Caco-2 (cell line): ENCODE results near the gene DSEL. TPM values are rescaled to one million over a fixed set of nuclear protein-coding genes. Genes with fewer than 3 reads are reported as not detected.

Experiments used
- BruUV-seq: library from RNA; stranded (reverse); fragments of 400-500 nt; replicated peaks from 2 replicates; lab custom pipeline; 2021; lab: Mats Ljungman, UMichigan
- CTCF ChIA-PET: fragments of 300-600 bp; sonication (Branson Sonifier 250); formaldehyde crosslinking; loops from one replicate; lab custom pipeline; 2022; ENCODE audit warnings: antibody characterized with exemption; lab: Charles Lee
- POLR2A ChIA-PET: fragments of 300-600 bp; sonication (Branson Sonifier 250); formaldehyde crosslinking; loops from one replicate; lab custom pipeline; 2022; ENCODE audit warnings: antibody characterized with exemption; lab: Charles Lee
- DNase-seq, 2 experiments: peaks; one replicate each; pipeline versions ENCODE4 v3.0.0 to v3.0.0-alpha.2; 2020 to 2022
- H3K27me3 ChIP-seq: replicated peaks from 2 replicates; pipeline ENCODE4 v1.6.0; 2011; ENCODE audit warnings: low read length; ENCODE audit not compliant: control insufficient read depth, insufficient read depth
- H3K36me3 ChIP-seq: 2 replicates; pipeline ENCODE4 v1.5.1; 2011; ENCODE audit warnings: low read length; ENCODE audit not compliant: control insufficient read depth, insufficient read depth
- H3K4me1 ChIP-seq: fragments of 250-450 bp; sonication (Bioruptor Pico); 2 replicates; pipeline ENCODE4 v1.5.1; 2020; ENCODE audit warnings: mild to moderate bottlenecking
- H3K4me3 ChIP-seq: 2 replicates; pipeline ENCODE4 v1.5.1; 2011; ENCODE audit warnings: low read depth, mild to moderate bottlenecking, control low read depth, low read length
- H3K9me3 ChIP-seq: fragments of 250-450 bp; sonication (Bioruptor Pico); 2 replicates; pipeline ENCODE4 v1.5.1; 2020; ENCODE audit warnings: mild to moderate bottlenecking, moderate library complexity
- H3K27ac Mint-ChIP-seq: one replicate; pipeline ENCODE4 v1.8.0; 2022; ENCODE audit warnings: mixed read lengths; ENCODE audit not compliant: unreplicated experiment
- H3K27me3 Mint-ChIP-seq: one replicate; pipeline ENCODE4 v1.8.0; 2022; ENCODE audit warnings: mixed read lengths; ENCODE audit not compliant: insufficient read depth, unreplicated experiment
- H3K36me3 Mint-ChIP-seq: one replicate; pipeline ENCODE4 v1.8.0; 2022; ENCODE audit warnings: mild to moderate bottlenecking, mixed read lengths; ENCODE audit not compliant: insufficient read depth, unreplicated experiment
- H3K4me1 Mint-ChIP-seq: one replicate; pipeline ENCODE4 v1.8.0; 2022; ENCODE audit warnings: low read depth, mixed read lengths; ENCODE audit not compliant: unreplicated experiment
- H3K4me3 Mint-ChIP-seq: one replicate; pipeline ENCODE4 v1.8.0; 2022; ENCODE audit warnings: mild to moderate bottlenecking, moderate library complexity, mixed read lengths; ENCODE audit not compliant: unreplicated experiment
- H3K9me3 Mint-ChIP-seq: one replicate; pipeline ENCODE4 v1.8.0; 2022; ENCODE audit warnings: mixed read lengths; ENCODE audit not compliant: unreplicated experiment
- intact Hi-C: fragments of 100-400 bp; cut with micrococcal nuclease; formaldehyde crosslinking; loops from one replicate; pipeline ENCODE4 v1.10.0; 2022; ENCODE audit not compliant: unreplicated experiment
- total RNA-seq: library from RNA; stranded (reverse); gene quantifications from 2 replicates; pipeline ENCODE4 v1.2.3, GENCODE V29; 2022
- TF ChIP-seq, protein P1 (sequence below), 2 experiments: fragments of 200-600 bp in 1 of 2; IDR thresholded peaks; 1 replicate in 1 of 2; 2 replicates in 1 of 2; pipeline versions ENCODE4 v1.5.1 to v1.8.0; 2011 to 2022; ENCODE audit warnings: antibody characterized with exemption in 1 of 2, control low read depth in 1 of 2, inconsistent platforms in 1 of 2, low read depth in 1 of 2, low read length in 1 of 2, mild to moderate bottlenecking in 1 of 2, moderate library complexity in 1 of 2; ENCODE audit not compliant: insufficient read depth in 1 of 2, severe bottlenecking in 1 of 2, unreplicated experiment in 1 of 2

Gene DSEL
- total RNA-seq, 1 experiment from 2014 or later, result 0.18 TPM

DNA sequence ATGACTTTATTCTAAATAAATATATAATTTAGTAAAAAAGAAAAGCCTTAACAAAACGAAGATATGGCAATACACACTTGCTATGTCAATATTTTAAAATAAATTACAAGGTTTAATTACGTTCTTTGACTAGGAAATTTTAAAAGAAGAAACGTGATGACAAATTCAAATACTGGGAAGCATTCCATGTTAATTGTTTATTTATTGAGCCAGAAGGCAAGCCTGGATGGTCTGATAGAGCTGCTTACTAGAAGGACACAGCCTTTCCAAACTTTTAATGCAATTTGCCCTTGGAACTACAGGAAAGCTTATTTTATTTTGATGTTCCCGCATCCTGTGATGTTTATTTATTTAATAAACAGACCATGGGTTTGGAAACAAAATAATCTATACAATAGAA is 33.4 kb upstream of the DSEL start:
- no peaks in the 10 kb centered on the region for H3K27me3 ChIP-seq
- no peaks in the 10 kb centered on the region for H3K9me3 Mint-ChIP-seq
- H3K4me3 ChIP-seq, result no peak overlapping the region
- BruUV-seq, result no TSS peak
- no peak overlapping the region for H3K4me3 Mint-ChIP-seq
- peaks cover 3% of the 10 kb centered on the region for H3K27me3 Mint-ChIP-seq
- ChIA-PET POLR2A (no interaction called here), CTCF (no interaction called here)
- no peaks in the 10 kb centered on the region for H3K4me1 Mint-ChIP-seq
- H3K4me1 ChIP-seq, result no peaks in the 10 kb centered on the region
- no peaks in the 10 kb centered on the region for H3K9me3 ChIP-seq
- TF ChIP-seq, protein P1, sequence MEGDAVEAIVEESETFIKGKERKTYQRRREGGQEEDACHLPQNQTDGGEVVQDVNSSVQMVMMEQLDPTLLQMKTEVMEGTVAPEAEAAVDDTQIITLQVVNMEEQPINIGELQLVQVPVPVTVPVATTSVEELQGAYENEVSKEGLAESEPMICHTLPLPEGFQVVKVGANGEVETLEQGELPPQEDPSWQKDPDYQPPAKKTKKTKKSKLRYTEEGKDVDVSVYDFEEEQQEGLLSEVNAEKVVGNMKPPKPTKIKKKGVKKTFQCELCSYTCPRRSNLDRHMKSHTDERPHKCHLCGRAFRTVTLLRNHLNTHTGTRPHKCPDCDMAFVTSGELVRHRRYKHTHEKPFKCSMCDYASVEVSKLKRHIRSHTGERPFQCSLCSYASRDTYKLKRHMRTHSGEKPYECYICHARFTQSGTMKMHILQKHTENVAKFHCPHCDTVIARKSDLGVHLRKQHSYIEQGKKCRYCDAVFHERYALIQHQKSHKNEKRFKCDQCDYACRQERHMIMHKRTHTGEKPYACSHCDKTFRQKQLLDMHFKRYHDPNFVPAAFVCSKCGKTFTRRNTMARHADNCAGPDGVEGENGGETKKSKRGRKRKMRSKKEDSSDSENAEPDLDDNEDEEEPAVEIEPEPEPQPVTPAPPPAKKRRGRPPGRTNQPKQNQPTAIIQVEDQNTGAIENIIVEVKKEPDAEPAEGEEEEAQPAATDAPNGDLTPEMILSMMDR (IDR thresholded peaks at IDR 0.05; ENCODE audit: insufficient read depth in 1 of 2, low read depth in 1 of 2, low read length in 1 of 2, severe bottlenecking in 1 of 2, unreplicated experiment in 1 of 2), result no peak
- no peak overlapping the region for H3K27ac Mint-ChIP-seq
- intact Hi-C loops, result no loop called here
- no peaks in the 10 kb centered on the region for H3K36me3 Mint-ChIP-seq
- H3K36me3 ChIP-seq, result no peaks in the 10 kb centered on the region
- no peak for DNase-seq

DNA sequence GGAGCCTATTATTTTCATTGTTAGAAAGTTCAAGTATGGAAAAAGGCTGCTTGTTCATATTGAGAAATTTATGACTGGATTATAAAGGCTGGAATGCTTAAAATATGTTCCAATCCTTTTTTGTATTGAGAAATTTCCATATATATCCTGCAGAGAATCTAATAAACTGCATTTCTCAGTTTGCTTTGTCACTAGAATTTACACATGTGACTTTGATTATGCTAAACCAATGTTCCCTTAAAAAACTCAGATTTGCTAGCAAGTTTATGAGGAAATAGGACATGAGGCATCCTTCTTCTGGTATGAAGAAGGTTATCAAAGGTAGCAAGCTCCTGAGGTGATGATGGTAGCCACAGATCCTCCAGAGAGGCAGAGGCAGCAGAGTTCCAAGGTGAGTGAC is 29.2 kb upstream of the DSEL start:
- peaks cover 4% of the 10 kb centered on the region for H3K27me3 Mint-ChIP-seq
- POLR2A ChIA-PET, result no interaction called here

GRCh38 chr18:67540559-67540958 is 24.0 kb upstream of the DSEL start:
- Mint-ChIP-seq H3K36me3 (no peaks in the 10 kb centered on the region), H3K4me1 (no peaks in the 10 kb centered on the region), H3K4me3 (no peak overlapping the region), H3K9me3 (no peaks in the 10 kb centered on the region), H3K27ac (no peak overlapping the region), H3K27me3 (peaks cover 8% of the 10 kb centered on the region)
- Histone ChIP-seq H3K27me3 (no peaks in the 10 kb centered on the region), H3K4me3 (no peak overlapping the region), H3K36me3 (no peaks in the 10 kb centered on the region), H3K4me1 (no peaks in the 10 kb centered on the region), H3K9me3 (no peaks in the 10 kb centered on the region)
- CTCF ChIA-PET, result no interaction called here
- intact Hi-C loops, result no loop called here
- TF ChIP-seq, protein P1 (IDR thresholded peaks at IDR 0.05; ENCODE audit: insufficient read depth in 1 of 2, low read depth in 1 of 2, low read length in 1 of 2, severe bottlenecking in 1 of 2, unreplicated experiment in 1 of 2), result no peak
- POLR2A ChIA-PET, result no interaction called here
- no peak for DNase-seq
- BruUV-seq, result no TSS peak

More for the DNA sequence above, 29.2 kb upstream of the DSEL start:
- Histone ChIP-seq H3K4me3 (no peak overlapping the region), H3K4me1 (no peaks in the 10 kb centered on the region), H3K9me3 (no peaks in the 10 kb centered on the region), H3K36me3 (no peaks in the 10 kb centered on the region), H3K27me3 (no peaks in the 10 kb centered on the region)
- H3K4me1 Mint-ChIP-seq, result no peaks in the 10 kb centered on the region
- TF ChIP-seq, protein P1 (IDR thresholded peaks at IDR 0.05; ENCODE audit: insufficient read depth in 1 of 2, low read depth in 1 of 2, low read length in 1 of 2, severe bottlenecking in 1 of 2, unreplicated experiment in 1 of 2), result no peak
- no peak overlapping the region for H3K4me3 Mint-ChIP-seq
- CTCF ChIA-PET, result no interaction called here
- no peak overlapping the region for H3K27ac Mint-ChIP-seq
- no TSS peak for BruUV-seq
- intact Hi-C loops, result no loop called here
- no peaks in the 10 kb centered on the region for H3K9me3 Mint-ChIP-seq
- H3K36me3 Mint-ChIP-seq, result no peaks in the 10 kb centered on the region
- no peak for DNase-seq
